RPMI7951 (cell line): ENCODE data around the gene CBX2. TPM values are rescaled to one million over a fixed set of nuclear protein-coding genes. Genes with fewer than 3 reads are reported as not detected.

Source experiments
- total RNA-seq: library from RNA; depleted of rRNA; stranded (reverse); fragments of >200 nt; shearing (Covaris generic); gene quantifications from 2 replicates; pipeline ENCODE4 v1.2.3, GENCODE V29; 2014; rRNA removed

CBX2 gene
- total RNA-seq, 1 experiment from 2014 or later, result 5.0 TPM

Other genes starting within 250 kb of the CBX2 start
- not detected in 2 replicates for gene RBFOX3, start 167.1 kb upstream of the CBX2 start, total RNA-seq
- not detected in 2 replicates for gene ENPP7, start 47.2 kb upstream of the CBX2 start, total RNA-seq
- 3.8 and 5.8 TPM in 2 replicates for gene CBX8, start 18.9 kb downstream of the CBX2 start, total RNA-seq
- gene CBX4, start 61.3 kb downstream of the CBX2 start, total RNA-seq, result 10.8 and 11.8 TPM in 2 replicates